ENCODE data around the gene POLE.

DNA sequence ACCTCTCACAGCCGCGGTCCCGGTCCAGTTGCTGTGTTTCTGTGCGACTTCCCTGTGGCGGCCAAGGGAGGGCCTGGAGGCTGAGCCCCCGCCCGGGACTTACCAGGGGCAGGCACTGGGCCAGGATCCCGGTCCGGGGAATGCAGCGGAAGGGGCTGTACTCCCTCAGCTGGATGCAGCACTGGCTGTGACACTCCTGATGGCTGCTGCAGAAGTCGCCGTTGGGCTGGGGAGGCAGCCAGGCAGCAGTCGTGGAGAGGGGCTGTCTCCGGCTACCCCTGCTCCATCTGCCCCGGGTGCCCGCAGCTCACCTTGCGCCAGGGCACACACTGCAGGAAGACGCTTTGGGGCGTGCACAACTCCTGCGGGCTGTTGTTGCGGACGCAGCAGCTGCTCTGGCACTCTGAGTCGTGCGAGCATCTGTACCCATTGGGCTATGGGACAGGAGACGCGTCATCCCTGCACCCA is 83.0 kb downstream of the POLE start:
- peak; percentile 2 for TF ChIP-seq EZH2 (IDR thresholded peaks at IDR 0.05; ENCODE audit: insufficient read depth, poor library complexity, severe bottlenecking)
- no peak for TF ChIP-seq EZH2phosphoT487 (IDR thresholded peaks at IDR 0.05; ENCODE audit: insufficient read depth, low read depth)
